Measurements from ENCODE around the gene SLC25A34.
A peak's percentile ranks its signal among the peaks of the same experiment; 100 is the strongest.

The SLC25A34 gene

GRCh38 chr1:15733726-15734226, 2.3 kb upstream of the SLC25A34 start:
- no peak for DNase-seq

GRCh38 chr1:15734296-15734695, 1.8 kb upstream of the SLC25A34 start:
- no peak for DNase-seq

- no peak for DNase-seq
Observed at GRCh38 chr1:15734901-15735300, 1.2 kb upstream of the SLC25A34 start.

GRCh38 chr1:15735304-15736037, 587 bp upstream of the SLC25A34 start:
- no peak for DNase-seq

- DNase-seq: no peak
Observed at GRCh38 chr1:15736892-15737261, 819 bp downstream of the SLC25A34 start.

- no peak for DNase-seq
Observed at GRCh38 chr1:15737324-15738319, 1.6 kb downstream of the SLC25A34 start.

GRCh38 chr1:15738416-15739113, 2.5 kb downstream of the SLC25A34 start:
- DNase-seq: no peak

- DNase-seq: no peak
Observed at GRCh38 chr1:15739259-15739658, 3.2 kb downstream of the SLC25A34 start.

GRCh38 chr1:15739745-15740144, 3.7 kb downstream of the SLC25A34 start:
- no peak for DNase-seq

GRCh38 chr1:15740924-15741850, 5.1 kb downstream of the SLC25A34 start:
- DNase-seq: peak; percentile 36

- DNase-seq: no peak
Observed at GRCh38 chr1:15742339-15742801, 6.3 kb downstream of the SLC25A34 start, which contains the start of gene TMEM82. TSS of gene TMEM82 (plus strand) at chr1:15742499. CDS start at chr1:15742560, 61 bp downstream.

- DNase-seq: no peak
Observed at GRCh38 chr1:15744122-15744679, 8.1 kb downstream of the SLC25A34 start.

GRCh38 chr1:15747378-15747777, 11.3 kb downstream of the SLC25A34 start:
- DNase-seq: no peak

GRCh38 chr1:15748264-15748663, 12.2 kb downstream of the SLC25A34 start:
- no peak for DNase-seq

- no peak for DNase-seq
Observed at GRCh38 chr1:15748690-15749398, 12.8 kb downstream of the SLC25A34 start.

- DNase-seq: no peak
Observed at GRCh38 chr1:15749399-15750291, 13.6 kb downstream of the SLC25A34 start.

GRCh38 chr1:15750924-15751323, 14.9 kb downstream of the SLC25A34 start:
- no peak for DNase-seq

GRCh38 chr1:15751717-15752116, 15.7 kb downstream of the SLC25A34 start:
- no peak for DNase-seq

- DNase-seq: no peak
Observed at GRCh38 chr1:15753776-15754175, 17.7 kb downstream of the SLC25A34 start.
